ENCODE data around the gene STOML3.
"Not testable (repeated sequence)": the region's sequence is repeated elsewhere in the genome, so short reads cannot be mapped to it uniquely, and the experiment has no call there.

STOML3 gene

GRCh38 chr13:39023761-39024160 lies 33.1 kb upstream of the STOML3 start:
- Histone ChIP-seq H3K9ac (ENCODE audit: low read length) (peak overlapping the region; percentile 6), H3K27me3 (ENCODE audit: control insufficient read depth, insufficient read depth, low read length) (no peaks in the 10 kb centered on the region), H3K27ac (ENCODE audit: low read length) (peak overlapping the region; percentile 69), H3K4me1 (ENCODE audit: control insufficient read depth, low read depth, low read length) (peaks cover 36% of the 10 kb centered on the region), H3K9me3 (ENCODE audit: control insufficient read depth, low read depth, low read length) (no peaks in the 10 kb centered on the region), H3K4me3 (ENCODE audit: low read length) (peak overlapping the region; percentile 42), H3K36me3 (ENCODE audit: control insufficient read depth, low read depth, low read length) (peaks cover 79% of the 10 kb centered on the region)

DNA sequence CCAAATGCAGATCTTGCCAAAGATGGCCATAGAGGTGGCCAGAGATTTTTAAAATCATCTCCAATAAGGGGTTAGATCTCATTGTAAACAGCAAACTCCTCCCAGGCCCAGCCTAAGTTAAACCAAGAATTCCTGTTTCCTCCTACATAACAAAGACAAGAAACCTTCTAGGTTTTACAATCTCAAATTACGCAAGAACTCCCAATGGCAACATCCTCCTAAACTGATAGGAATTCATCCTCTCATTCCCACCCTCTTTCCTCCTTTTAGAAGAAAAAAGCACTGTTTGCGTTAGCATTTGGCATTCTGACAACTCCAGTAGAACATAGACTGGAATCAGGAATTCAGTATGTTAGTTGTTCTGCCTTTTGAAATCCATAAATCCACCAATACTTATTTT lies 32.7 kb upstream of the STOML3 start:
- peaks cover 76% of the 10 kb centered on the region for H3K36me3 ChIP-seq (ENCODE audit: control insufficient read depth, low read depth, low read length)
- peak overlapping the region; percentile 69 for H3K27ac ChIP-seq (ENCODE audit: low read length)
- H3K4me3 ChIP-seq (ENCODE audit: low read length): peak overlapping the region; percentile 42
- peak overlapping the region; percentile 39 for H3K9ac ChIP-seq (ENCODE audit: low read length)
- H3K27me3 ChIP-seq (ENCODE audit: control insufficient read depth, insufficient read depth, low read length): no peaks in the 10 kb centered on the region
- H3K4me1 ChIP-seq (ENCODE audit: control insufficient read depth, low read depth, low read length): peaks cover 36% of the 10 kb centered on the region
- no peaks in the 10 kb centered on the region for H3K9me3 ChIP-seq (ENCODE audit: control insufficient read depth, low read depth, low read length)

- H3K9me3 ChIP-seq (ENCODE audit: control insufficient read depth, low read depth, low read length): no peaks in the 10 kb centered on the region
- H3K27ac ChIP-seq (ENCODE audit: low read length): no peak overlapping the region
- H3K4me3 ChIP-seq (ENCODE audit: low read length): no peak overlapping the region
- H3K36me3 ChIP-seq (ENCODE audit: control insufficient read depth, low read depth, low read length): peaks cover 79% of the 10 kb centered on the region
- H3K27me3 ChIP-seq (ENCODE audit: control insufficient read depth, insufficient read depth, low read length): no peaks in the 10 kb centered on the region
- peaks cover 30% of the 10 kb centered on the region for H3K4me1 ChIP-seq (ENCODE audit: control insufficient read depth, low read depth, low read length)
- no peak overlapping the region for H3K9ac ChIP-seq (ENCODE audit: low read length)
Observed at GRCh38 chr13:39020853-39021462, 30.3 kb upstream of the STOML3 start.

DNA sequence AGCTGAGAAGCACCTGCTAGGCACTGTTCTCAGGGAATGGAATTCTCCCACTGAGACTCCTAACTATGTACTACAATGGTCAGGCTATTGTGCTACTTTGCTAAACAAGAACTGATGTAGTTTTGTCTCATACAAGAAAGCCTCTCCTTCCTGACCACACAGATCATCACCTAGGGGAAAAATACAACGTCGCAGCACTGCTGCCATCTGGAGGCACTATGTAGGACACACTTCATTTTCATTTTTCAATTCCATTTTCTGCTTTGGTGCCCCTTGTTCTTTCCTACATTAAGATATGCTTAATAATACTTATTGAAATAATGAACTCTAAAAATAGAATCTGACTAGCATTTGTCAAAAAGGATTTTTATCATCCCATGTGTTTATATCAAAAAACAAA lies 26.2 kb upstream of the STOML3 start:
- peaks cover 79% of the 10 kb centered on the region for H3K36me3 ChIP-seq (ENCODE audit: control insufficient read depth, low read depth, low read length)
- no peak overlapping the region for H3K9ac ChIP-seq (ENCODE audit: low read length)
- H3K9me3 ChIP-seq (ENCODE audit: control insufficient read depth, low read depth, low read length): no peaks in the 10 kb centered on the region

DNA sequence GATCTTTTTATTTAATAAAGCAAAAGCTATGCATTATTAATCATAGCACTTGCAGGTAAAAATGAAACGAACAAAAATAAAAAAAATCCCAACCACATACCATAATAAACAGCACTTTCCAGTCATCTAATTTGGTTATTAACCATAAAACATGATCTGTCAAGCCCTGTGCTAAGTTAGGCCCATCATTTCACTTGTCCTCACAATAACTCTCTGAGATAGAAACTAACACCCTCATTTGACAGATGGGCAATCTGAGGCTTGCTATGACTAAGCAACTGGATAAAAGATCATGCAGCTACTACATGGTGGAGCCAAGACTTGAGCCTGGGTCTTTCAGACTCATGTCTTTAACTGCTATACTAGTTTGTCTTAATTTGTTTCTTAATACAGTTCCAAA lies 25.5 kb upstream of the STOML3 start:
- no peaks in the 10 kb centered on the region for H3K27me3 ChIP-seq (ENCODE audit: control insufficient read depth, insufficient read depth, low read length)
- no peaks in the 10 kb centered on the region for H3K9me3 ChIP-seq (ENCODE audit: control insufficient read depth, low read depth, low read length)

More for the DNA sequence above, 26.2 kb upstream of the STOML3 start:
- Histone ChIP-seq H3K4me1 (ENCODE audit: control insufficient read depth, low read depth, low read length) (no peaks in the 10 kb centered on the region), H3K4me3 (ENCODE audit: low read length) (no peak overlapping the region), H3K27me3 (ENCODE audit: control insufficient read depth, insufficient read depth, low read length) (no peaks in the 10 kb centered on the region), H3K27ac (ENCODE audit: low read length) (no peak overlapping the region)

GRCh38 chr13:39013462-39013861 lies 22.8 kb upstream of the STOML3 start:
- Histone ChIP-seq H3K4me3 (ENCODE audit: low read length) (no peak overlapping the region), H3K4me1 (ENCODE audit: control insufficient read depth, low read depth, low read length) (no peaks in the 10 kb centered on the region), H3K9ac (ENCODE audit: low read length) (no peak overlapping the region), H3K27me3 (ENCODE audit: control insufficient read depth, insufficient read depth, low read length) (no peaks in the 10 kb centered on the region), H3K27ac (ENCODE audit: low read length) (no peak overlapping the region), H3K36me3 (ENCODE audit: control insufficient read depth, low read depth, low read length) (peaks cover 91% of the 10 kb centered on the region), H3K9me3 (ENCODE audit: control insufficient read depth, low read depth, low read length) (no peaks in the 10 kb centered on the region)

More for the DNA sequence above, 25.5 kb upstream of the STOML3 start:
- H3K36me3 ChIP-seq (ENCODE audit: control insufficient read depth, low read depth, low read length): peaks cover 79% of the 10 kb centered on the region
- H3K27ac ChIP-seq (ENCODE audit: low read length): no peak overlapping the region
- no peak overlapping the region for H3K4me3 ChIP-seq (ENCODE audit: low read length)
- H3K4me1 ChIP-seq (ENCODE audit: control insufficient read depth, low read depth, low read length): no peaks in the 10 kb centered on the region
- no peak overlapping the region for H3K9ac ChIP-seq (ENCODE audit: low read length)

- no peaks in the 10 kb centered on the region for H3K27me3 ChIP-seq (ENCODE audit: control insufficient read depth, insufficient read depth, low read length)
- no peak overlapping the region for H3K4me3 ChIP-seq (ENCODE audit: low read length)
- peaks cover 89% of the 10 kb centered on the region for H3K36me3 ChIP-seq (ENCODE audit: control insufficient read depth, low read depth, low read length)
- H3K9ac ChIP-seq (ENCODE audit: low read length): no peak overlapping the region
- no peaks in the 10 kb centered on the region for H3K9me3 ChIP-seq (ENCODE audit: control insufficient read depth, low read depth, low read length)
- no peak overlapping the region for H3K27ac ChIP-seq (ENCODE audit: low read length)
- no peaks in the 10 kb centered on the region for H3K4me1 ChIP-seq (ENCODE audit: control insufficient read depth, low read depth, low read length)
Observed at GRCh38 chr13:39012608-39013007, 22.0 kb upstream of the STOML3 start.

DNA sequence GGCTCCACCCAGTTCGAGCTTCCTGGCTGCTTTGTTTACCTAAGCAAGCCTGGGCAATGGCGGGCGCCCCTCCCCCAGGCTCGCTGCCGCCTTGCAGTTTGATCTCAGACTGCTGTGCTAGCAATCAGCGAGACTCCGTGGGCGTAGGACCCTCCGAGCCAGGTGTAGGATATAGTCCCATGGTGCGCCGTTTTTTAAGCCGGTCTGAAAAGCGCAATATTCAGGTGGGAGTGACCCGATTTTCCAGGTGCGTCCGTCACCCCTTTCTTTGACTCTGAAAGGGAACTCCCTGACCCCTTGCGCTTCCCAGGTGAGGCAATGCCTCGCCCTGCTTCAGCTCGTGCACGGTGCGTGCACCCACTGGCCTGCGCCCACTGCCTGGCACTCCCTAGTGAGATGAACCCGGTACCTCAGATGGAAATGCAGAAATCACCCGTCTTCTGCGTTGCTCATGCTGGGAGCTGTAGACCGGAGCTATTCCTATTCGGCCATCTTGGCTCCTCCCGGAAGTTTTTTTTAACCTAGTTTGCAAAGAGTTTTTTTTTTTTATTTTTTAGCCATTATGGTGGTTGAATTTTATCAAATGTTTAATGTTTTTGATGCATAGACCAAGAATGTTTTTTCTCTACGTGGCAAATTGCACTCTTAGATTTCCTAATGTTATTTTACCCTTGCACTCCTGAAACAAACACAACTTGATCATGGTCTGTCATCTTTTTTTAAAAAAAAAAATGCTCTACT lies 15.9 kb upstream of the STOML3 start:
- not testable (repeated sequence) for H3K9ac ChIP-seq (ENCODE audit: low read length); H3K27ac ChIP-seq (ENCODE audit: low read length); H3K9me3 ChIP-seq (ENCODE audit: control insufficient read depth, low read depth, low read length); H3K27me3 ChIP-seq (ENCODE audit: control insufficient read depth, insufficient read depth, low read length); H3K4me3 ChIP-seq (ENCODE audit: low read length); H3K4me1 ChIP-seq (ENCODE audit: control insufficient read depth, low read depth, low read length)
- H3K36me3 ChIP-seq (ENCODE audit: control insufficient read depth, low read depth, low read length): peaks cover 31% of the 10 kb centered on the region

GRCh38 chr13:38998739-38999138 lies 8.1 kb upstream of the STOML3 start:
- no peaks in the 10 kb centered on the region for H3K4me1 ChIP-seq (ENCODE audit: control insufficient read depth, low read depth, low read length)
- no peak overlapping the region for H3K4me3 ChIP-seq (ENCODE audit: low read length)
- H3K27ac ChIP-seq (ENCODE audit: low read length): no peak overlapping the region
- no peaks in the 10 kb centered on the region for H3K27me3 ChIP-seq (ENCODE audit: control insufficient read depth, insufficient read depth, low read length)
- H3K9me3 ChIP-seq (ENCODE audit: control insufficient read depth, low read depth, low read length): no peaks in the 10 kb centered on the region
- no peak overlapping the region for H3K9ac ChIP-seq (ENCODE audit: low read length)
- no peaks in the 10 kb centered on the region for H3K36me3 ChIP-seq (ENCODE audit: control insufficient read depth, low read depth, low read length)

DNA sequence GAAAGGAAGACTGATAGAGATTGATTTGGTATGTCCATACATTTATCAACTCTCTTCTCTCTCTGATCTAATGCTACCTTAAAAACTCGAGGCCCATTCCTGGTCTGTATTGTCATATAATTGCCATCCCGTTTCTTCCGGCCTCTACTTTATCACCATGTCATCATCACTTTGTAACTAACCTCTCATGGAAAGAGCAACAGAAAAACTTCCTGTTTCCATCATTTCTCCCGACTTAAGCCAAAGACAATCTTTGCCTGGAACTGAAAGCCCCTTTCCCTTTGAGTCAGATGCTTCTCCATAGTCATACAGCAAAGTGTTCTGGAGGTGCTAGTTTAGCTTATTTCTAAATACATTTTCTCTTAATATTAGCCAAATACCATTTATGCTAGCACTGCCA lies 2.8 kb upstream of the STOML3 start:
- Histone ChIP-seq H3K9ac (ENCODE audit: low read length) (no peak overlapping the region), H3K4me3 (ENCODE audit: low read length) (no peak overlapping the region), H3K4me1 (ENCODE audit: control insufficient read depth, low read depth, low read length) (peaks cover 4% of the 10 kb centered on the region), H3K27ac (ENCODE audit: low read length) (no peak overlapping the region), H3K9me3 (ENCODE audit: control insufficient read depth, low read depth, low read length) (no peaks in the 10 kb centered on the region), H3K27me3 (ENCODE audit: control insufficient read depth, insufficient read depth, low read length) (no peaks in the 10 kb centered on the region), H3K36me3 (ENCODE audit: control insufficient read depth, low read depth, low read length) (no peaks in the 10 kb centered on the region)

DNA sequence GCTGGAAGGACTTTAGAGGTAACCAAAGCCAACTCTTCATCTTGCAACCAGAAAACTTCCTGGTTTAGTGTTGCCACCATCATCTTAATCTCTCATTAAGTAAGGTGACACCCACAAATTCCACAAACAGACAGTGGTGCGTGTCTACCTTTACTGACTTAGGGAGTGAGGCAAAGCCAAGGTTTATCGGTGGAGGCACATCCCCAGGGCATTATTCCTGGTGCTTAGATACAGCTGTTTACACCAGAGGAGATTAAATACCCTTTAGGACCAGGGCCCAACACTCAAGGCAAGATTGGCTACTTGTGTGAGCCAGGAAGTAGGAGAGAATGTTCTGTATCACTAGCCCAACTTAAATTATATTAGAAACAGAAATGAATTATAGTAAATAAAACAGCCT lies 9.5 kb downstream of the STOML3 start:
- no peaks in the 10 kb centered on the region for H3K27me3 ChIP-seq (ENCODE audit: control insufficient read depth, insufficient read depth, low read length)

GRCh38 chr13:38980750-38981078 lies 9.9 kb downstream of the STOML3 start:
- H3K4me3 ChIP-seq (ENCODE audit: low read length): no peak overlapping the region
- H3K36me3 ChIP-seq (ENCODE audit: control insufficient read depth, low read depth, low read length): no peaks in the 10 kb centered on the region
- peaks cover 8% of the 10 kb centered on the region for H3K9me3 ChIP-seq (ENCODE audit: control insufficient read depth, low read depth, low read length)
- no peak overlapping the region for H3K9ac ChIP-seq (ENCODE audit: low read length)
- peaks cover 13% of the 10 kb centered on the region for H3K4me1 ChIP-seq (ENCODE audit: control insufficient read depth, low read depth, low read length)
- H3K27me3 ChIP-seq (ENCODE audit: control insufficient read depth, insufficient read depth, low read length): no peaks in the 10 kb centered on the region
- no peak overlapping the region for H3K27ac ChIP-seq (ENCODE audit: low read length)

More for the DNA sequence above, 9.5 kb downstream of the STOML3 start:
- Histone ChIP-seq H3K9me3 (ENCODE audit: control insufficient read depth, low read depth, low read length) (peaks cover 8% of the 10 kb centered on the region), H3K36me3 (ENCODE audit: control insufficient read depth, low read depth, low read length) (no peaks in the 10 kb centered on the region), H3K4me3 (ENCODE audit: low read length) (no peak overlapping the region), H3K4me1 (ENCODE audit: control insufficient read depth, low read depth, low read length) (peaks cover 13% of the 10 kb centered on the region), H3K9ac (ENCODE audit: low read length) (no peak overlapping the region), H3K27ac (ENCODE audit: low read length) (no peak overlapping the region)

Measured in iPS-18a (cell line).